Activated CD4-positive, alpha-beta memory T cell treated with anti-CD3 and anti-CD28 coated beads for 36 hours (primary cell): Measurements from ENCODE around the gene UPK3A. TPM values are rescaled to one million over a fixed set of nuclear protein-coding genes. Genes with fewer than 3 reads are reported as not detected.

Experiments
- CTCF ChIA-PET: fragments of 350-600 bp; sonication (Branson Sonifier 250); formaldehyde crosslinking; loops from one replicate; lab custom pipeline; 2021; ENCODE audit warnings: antibody characterized with exemption, inconsistent platforms; lab: Charles Lee
- POLR2A ChIA-PET: fragments of 350-600 bp; sonication (Branson Sonifier 250); formaldehyde crosslinking; loops from one replicate; lab custom pipeline; 2021; ENCODE audit warnings: antibody characterized with exemption; lab: Charles Lee
- DNase-seq: peaks from one replicate; pipeline ENCODE4 v3.0.0-alpha.2; 2020
- H3K27ac Mint-ChIP-seq: one replicate; pipeline ENCODE4 v1.8.0; 2021; ENCODE audit warnings: mixed read lengths
- H3K27me3 Mint-ChIP-seq: one replicate; pipeline ENCODE4 v1.8.0; 2021; ENCODE audit warnings: mixed read lengths
- H3K36me3 Mint-ChIP-seq: one replicate; pipeline ENCODE4 v1.8.0; 2021; ENCODE audit warnings: mixed read lengths
- H3K4me1 Mint-ChIP-seq: one replicate; pipeline ENCODE4 v1.8.0; 2021; ENCODE audit warnings: low read depth, mixed read lengths
- H3K4me3 Mint-ChIP-seq: one replicate; pipeline ENCODE4 v1.8.0; 2021; ENCODE audit warnings: mild to moderate bottlenecking, mixed read lengths
- H3K9me3 Mint-ChIP-seq: one replicate; pipeline ENCODE4 v1.8.0; 2021; ENCODE audit warnings: mixed read lengths
- intact Hi-C: fragments of 100-400 bp; cut with micrococcal nuclease; formaldehyde crosslinking; loops from one replicate; pipeline ENCODE4 v1.15.1; 2023
- total RNA-seq, 2 experiments: library from RNA; stranded (reverse); gene quantifications; one replicate each; pipeline ENCODE4 v1.2.3, GENCODE V29; 2021

UPK3A gene
- not detected for total RNA-seq

GRCh38 chr22:45284705-45285262 lies at the start of gene UPK3A:
Gene UPK3A, plus strand, starts transcription at chr22:45284949. Its CDS starts 65 bp downstream, at chr22:45285014.
- Mint-ChIP-seq H3K36me3 (no peaks in the 10 kb centered on the region), H3K4me1 (peaks cover 5% of the 10 kb centered on the region), H3K27ac (no peak within 1 kb of the TSS), H3K27me3 (peaks cover 9% of the 10 kb centered on the region), H3K4me3 (no peak within 1 kb of the TSS), H3K9me3 (no peaks in the 10 kb centered on the region)
- POLR2A ChIA-PET, result no interaction called here
- intact Hi-C loops, result no loop called here
- DNase-seq, result peak; percentile 70
- CTCF ChIA-PET, result no interaction called here

DNA sequence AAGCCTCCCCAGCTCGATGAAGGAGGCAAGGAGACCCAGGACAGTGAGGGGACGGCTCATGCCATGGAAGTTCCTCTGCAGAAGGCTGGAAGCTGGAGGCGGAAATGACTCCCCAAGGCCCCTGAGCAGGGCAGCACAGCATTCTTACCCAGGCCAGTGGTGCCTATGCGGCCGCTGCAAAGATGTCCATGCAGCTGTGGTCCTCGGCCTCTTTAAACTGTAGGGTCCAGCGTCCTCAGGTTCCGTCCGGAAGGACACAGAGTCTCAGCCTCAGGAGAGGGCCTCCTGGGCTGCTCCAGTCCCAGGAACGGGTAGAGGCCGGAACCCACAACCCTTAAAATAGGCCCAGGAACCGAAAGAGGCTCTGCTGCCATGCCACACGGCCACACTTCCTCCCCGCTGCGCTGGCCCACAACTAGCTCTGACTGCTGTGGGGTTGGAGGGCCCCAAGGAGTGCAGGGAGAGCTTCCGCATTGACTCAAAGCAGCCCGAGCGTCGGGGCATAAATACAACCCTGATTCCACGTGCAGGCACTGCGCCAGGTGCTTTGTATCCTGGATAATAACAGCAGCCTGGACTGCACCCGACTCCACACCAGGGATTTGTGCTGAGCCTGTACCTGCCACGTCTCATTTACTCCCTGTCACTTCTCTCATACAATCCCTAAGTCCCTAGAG lies 49.5 kb upstream of the UPK3A start:
- no peak for DNase-seq

GRCh38 chr22:45235851-45236342 lies 48.9 kb upstream of the UPK3A start:
- Mint-ChIP-seq H3K4me3 (no peak overlapping the region), H3K9me3 (no peaks in the 10 kb centered on the region), H3K27me3 (no peaks in the 10 kb centered on the region), H3K4me1 (peaks cover 17% of the 10 kb centered on the region), H3K36me3 (peaks cover 2% of the 10 kb centered on the region), H3K27ac (no peak overlapping the region)
- ChIA-PET CTCF (no interaction called here), POLR2A (no interaction called here)
- DNase-seq, result no peak
- intact Hi-C loops, result no loop called here

More for the DNA sequence above, 49.5 kb upstream of the UPK3A start:
- intact Hi-C loops, result no loop called here
- Mint-ChIP-seq H3K4me1 (peaks cover 17% of the 10 kb centered on the region), H3K9me3 (no peaks in the 10 kb centered on the region), H3K36me3 (peaks cover 2% of the 10 kb centered on the region), H3K27ac (no peak overlapping the region), H3K27me3 (no peaks in the 10 kb centered on the region), H3K4me3 (no peak overlapping the region)
- POLR2A ChIA-PET, result no interaction called here
- CTCF ChIA-PET, result no interaction called here

DNA sequence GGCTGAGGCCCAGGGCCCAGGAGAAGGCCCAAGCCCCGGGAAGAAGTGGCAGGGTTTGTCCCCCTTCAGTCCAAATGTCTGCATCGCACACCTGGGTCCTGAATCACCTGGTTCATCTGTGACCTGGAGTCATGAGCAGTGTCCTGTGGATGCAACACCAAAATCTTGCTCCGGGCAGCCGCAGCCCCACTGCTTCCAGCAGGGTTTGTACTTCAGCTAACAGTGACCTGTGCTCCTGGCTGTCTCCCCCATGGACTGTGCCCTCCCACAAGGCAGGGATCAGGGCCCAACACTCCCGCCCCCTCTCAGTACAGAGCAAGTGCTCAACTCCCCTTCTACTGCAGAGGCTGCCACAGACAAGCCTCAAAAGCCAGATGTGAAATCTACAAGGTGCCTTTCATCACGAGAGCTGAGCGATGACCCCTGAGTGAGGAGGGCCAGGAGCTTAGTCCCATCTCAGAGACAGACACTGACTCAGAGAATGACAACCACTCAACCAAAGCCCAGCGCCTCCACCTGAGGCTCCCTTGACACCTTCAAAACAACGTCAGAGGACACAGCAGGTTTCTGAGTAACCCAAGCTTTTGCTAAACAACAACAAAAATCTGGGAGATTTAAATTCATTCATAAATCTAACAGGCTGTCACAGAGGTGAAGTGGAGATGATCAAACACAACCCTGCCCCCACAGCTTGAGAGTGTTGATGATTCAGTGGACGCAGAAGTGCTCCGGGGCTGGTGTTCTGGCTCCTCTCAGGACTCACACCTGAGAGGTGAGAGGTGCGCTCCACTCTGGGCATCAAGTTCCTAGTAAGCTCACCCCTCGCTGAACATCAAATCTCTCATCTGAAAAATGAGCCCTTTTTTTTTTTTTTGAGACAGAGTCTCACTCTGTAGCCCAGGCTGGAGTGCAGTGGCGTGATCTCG lies 47.4 kb upstream of the UPK3A start:
- no peaks in the 10 kb centered on the region for H3K9me3 Mint-ChIP-seq
- H3K27me3 Mint-ChIP-seq, result no peaks in the 10 kb centered on the region
- ChIA-PET CTCF (no interaction called here), POLR2A (no interaction called here)
- peaks cover 25% of the 10 kb centered on the region for H3K4me1 Mint-ChIP-seq
- H3K36me3 Mint-ChIP-seq, result peaks cover 2% of the 10 kb centered on the region
- H3K27ac Mint-ChIP-seq, result no peak overlapping the region
- DNase-seq, result no peak
- H3K4me3 Mint-ChIP-seq, result no peak overlapping the region
- intact Hi-C loops, result no loop called here

- ChIA-PET CTCF (no interaction called here), POLR2A (no interaction called here)
- Mint-ChIP-seq H3K4me3 (no peak overlapping the region), H3K36me3 (peaks cover 2% of the 10 kb centered on the region), H3K27me3 (no peaks in the 10 kb centered on the region), H3K27ac (no peak overlapping the region), H3K4me1 (peaks cover 25% of the 10 kb centered on the region), H3K9me3 (no peaks in the 10 kb centered on the region)
- intact Hi-C loops, result no loop called here
- DNase-seq, result no peak
Observed at GRCh38 chr22:45238076-45238956, 46.4 kb upstream of the UPK3A start.

- intact Hi-C loops, result no loop called here
- POLR2A ChIA-PET, result no interaction called here
- H3K36me3 Mint-ChIP-seq, result peaks cover 2% of the 10 kb centered on the region
- no peak overlapping the region for H3K27ac Mint-ChIP-seq
- H3K4me3 Mint-ChIP-seq, result peak overlapping the region; percentile 84
- no peaks in the 10 kb centered on the region for H3K27me3 Mint-ChIP-seq
- H3K9me3 Mint-ChIP-seq, result no peaks in the 10 kb centered on the region
- peaks cover 25% of the 10 kb centered on the region for H3K4me1 Mint-ChIP-seq
- no peak for DNase-seq
- CTCF ChIA-PET, result no interaction called here
Observed at GRCh38 chr22:45238957-45239680, 45.6 kb upstream of the UPK3A start.

DNA sequence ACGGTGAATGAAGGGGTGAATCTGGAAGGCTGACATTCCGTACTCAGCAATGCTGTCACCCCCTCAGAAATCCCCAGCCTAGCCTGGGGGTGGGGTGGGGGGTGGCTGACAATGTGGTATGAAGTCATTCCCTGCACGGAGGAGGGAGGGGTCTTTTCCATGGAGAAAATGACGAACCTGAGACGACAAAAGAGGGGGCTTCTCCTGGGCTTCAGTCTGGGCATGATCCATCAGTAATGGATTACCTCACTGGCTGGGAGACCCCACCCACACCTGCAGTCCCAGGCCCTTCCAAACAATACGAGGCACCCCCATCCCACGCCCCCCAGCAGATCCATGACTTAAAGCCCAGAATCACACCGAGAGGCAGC lies 45.1 kb upstream of the UPK3A start:
- Mint-ChIP-seq H3K9me3 (no peaks in the 10 kb centered on the region), H3K27me3 (no peaks in the 10 kb centered on the region), H3K4me1 (peaks cover 25% of the 10 kb centered on the region), H3K27ac (no peak overlapping the region), H3K36me3 (peaks cover 2% of the 10 kb centered on the region), H3K4me3 (peak overlapping the region; percentile 84)
- POLR2A ChIA-PET, result no interaction called here
- intact Hi-C loops, result loop anchor here (2.0 to 5.0 kb wide), 2 partner anchors 62 to 69 kb away; partner anchors contain the start of gene FAM118A
- CTCF ChIA-PET, result no interaction called here
- no peak for DNase-seq

GRCh38 chr22:45240104-45240809 lies 44.5 kb upstream of the UPK3A start:
- intact Hi-C loops, result loop anchor here (2.0 to 5.0 kb wide), 2 partner anchors 63 to 69 kb away; partner anchors contain the start of gene FAM118A
- H3K36me3 Mint-ChIP-seq, result peaks cover 2% of the 10 kb centered on the region
- peak overlapping the region; percentile 84 for H3K4me3 Mint-ChIP-seq
- ChIA-PET CTCF (no interaction called here), POLR2A (no interaction called here)
- H3K4me1 Mint-ChIP-seq, result peaks cover 25% of the 10 kb centered on the region
- H3K27ac Mint-ChIP-seq, result no peak overlapping the region
- no peaks in the 10 kb centered on the region for H3K9me3 Mint-ChIP-seq
- DNase-seq, result peak; percentile 44
- H3K27me3 Mint-ChIP-seq, result no peaks in the 10 kb centered on the region

- intact Hi-C loops, result loop anchor here (2.0 to 5.0 kb wide), 2 partner anchors 64 to 68 kb away; partner anchors contain the start of gene FAM118A
- DNase-seq, result peak; percentile 90
- Mint-ChIP-seq H3K27ac (peak within 1 kb of the TSS; percentile 66), H3K36me3 (peaks cover 2% of the 10 kb centered on the region), H3K4me1 (peaks cover 26% of the 10 kb centered on the region), H3K4me3 (peak within 1 kb of the TSS; percentile 84), H3K27me3 (no peaks in the 10 kb centered on the region), H3K9me3 (no peaks in the 10 kb centered on the region)
- ChIA-PET CTCF (no interaction called here), POLR2A (no interaction called here)
Observed at GRCh38 chr22:45240810-45241631, 43.7 kb upstream of the UPK3A start, which contains the start of gene KIAA0930. Gene KIAA0930, minus strand, starts transcription at chr22:45240894. Its CDS starts 191 bp downstream, at chr22:45240703.

GRCh38 chr22:45242778-45243191 lies 42.0 kb upstream of the UPK3A start:
- Mint-ChIP-seq H3K27ac (no peak overlapping the region), H3K4me1 (peaks cover 37% of the 10 kb centered on the region), H3K4me3 (no peak overlapping the region), H3K36me3 (peaks cover 2% of the 10 kb centered on the region), H3K9me3 (no peaks in the 10 kb centered on the region), H3K27me3 (no peaks in the 10 kb centered on the region)
- no peak for DNase-seq
- POLR2A ChIA-PET, result no interaction called here
- CTCF ChIA-PET, result interaction anchor here (0.6 kb wide), 1 partner anchor 1072 kb away, joined by 3 read pairs; no protein-coding TSS in a partner anchor
- intact Hi-C loops, result loop anchor here (5.0 kb wide), 1 partner anchor 65 kb away; no protein-coding TSS in a partner anchor
